GM23338 (cell line): ENCODE data around the gene BUB1B. TPM values are rescaled to one million over a fixed set of nuclear protein-coding genes. Genes with fewer than 3 reads are reported as not detected.

Source experiments
- ATAC-seq: fragments of 200-7000 bp; cut with Tn5 transposase; 3 replicates; pipeline ENCODE4 v1.9.1; 2020
- DNase-seq: peaks from one replicate; pipeline ENCODE4 v3.0.0-alpha.2; 2015; ENCODE audit warnings: low spot score
- H2AFZ ChIP-seq: fragments of 200-600 bp; sonication (generic); 2 replicates; pipeline ENCODE4 v1.8.0; 2016; ENCODE audit warnings: antibody characterized with exemption, mild to moderate bottlenecking, moderate library complexity
- H3F3A ChIP-seq: fragments of 200-600 bp; sonication (generic); replicated peaks from 2 replicates; pipeline ENCODE4 v1.8.0; 2017; ENCODE audit warnings: antibody characterized with exemption, mixed run types, low read depth
- H3K27ac ChIP-seq: fragments of 200-600 bp; sonication (generic); 2 replicates; pipeline ENCODE4 v1.6.1; 2016; ENCODE audit warnings: low read depth
- H3K27me3 ChIP-seq: fragments of 200-600 bp; sonication (generic); 2 replicates; pipeline ENCODE4 v1.8.0; 2016; ENCODE audit warnings: mild to moderate bottlenecking, mixed run types, moderate library complexity; ENCODE audit not compliant: insufficient read depth
- H3K36me3 ChIP-seq: fragments of 200-600 bp; sonication (generic); 2 replicates; pipeline ENCODE4 v1.8.0; 2016; ENCODE audit warnings: mild to moderate bottlenecking; ENCODE audit not compliant: insufficient read depth
- H3K4me1 ChIP-seq: fragments of 200-600 bp; sonication (generic); 2 replicates; pipeline ENCODE4 v1.8.0; 2016; ENCODE audit warnings: mild to moderate bottlenecking, moderate library complexity; ENCODE audit not compliant: insufficient read depth
- H3K4me2 ChIP-seq: fragments of 200-600 bp; sonication (generic); 2 replicates; pipeline ENCODE4 v1.7.1; 2017; ENCODE audit warnings: mixed run types
- H3K4me3 ChIP-seq: fragments of 200-600 bp; sonication (generic); 2 replicates; pipeline ENCODE4 v1.6.1; 2016; ENCODE audit warnings: mixed run types
- H3K79me2 ChIP-seq: fragments of 200-600 bp; sonication (generic); replicated peaks from 2 replicates; pipeline ENCODE4 v1.8.0; 2017; ENCODE audit warnings: mild to moderate bottlenecking; ENCODE audit not compliant: insufficient read depth
- H3K9me2 ChIP-seq: fragments of 200-600 bp; sonication (generic); 2 replicates; pipeline ENCODE4 v1.8.0; 2017; ENCODE audit not compliant: insufficient read depth
- H4K20me1 ChIP-seq: fragments of 200-600 bp; sonication (generic); replicated peaks from 2 replicates; pipeline ENCODE4 v1.8.0; 2017; ENCODE audit warnings: mild to moderate bottlenecking; ENCODE audit not compliant: insufficient read depth
- H3K27ac Mint-ChIP-seq: 2 replicates; pipeline ENCODE4 v1.8.0; 2020; ENCODE audit warnings: inconsistent platforms, mild to moderate bottlenecking, moderate library complexity, mixed read lengths
- H3K27me3 Mint-ChIP-seq: 3 replicates; pipeline ENCODE4 v1.8.0; 2022; ENCODE audit warnings: low read depth, mild to moderate bottlenecking, moderate library complexity, mixed read lengths, inconsistent platforms; ENCODE audit not compliant: insufficient read depth, poor library complexity
- H3K36me3 Mint-ChIP-seq: 3 replicates; pipeline ENCODE4 v1.8.0; 2021; ENCODE audit warnings: low read depth, mild to moderate bottlenecking, inconsistent platforms, moderate library complexity, mixed read lengths
- H3K4me1 Mint-ChIP-seq: 3 replicates; pipeline ENCODE4 v1.8.0; 2020; ENCODE audit warnings: mild to moderate bottlenecking, inconsistent platforms, mixed read lengths
- H3K4me3 Mint-ChIP-seq: 3 replicates; pipeline ENCODE4 v1.8.0; 2021; ENCODE audit warnings: moderate library complexity, mild to moderate bottlenecking, inconsistent platforms, mixed read lengths
- H3K9me3 Mint-ChIP-seq: 3 replicates; pipeline ENCODE4 v1.8.0; 2020; ENCODE audit warnings: moderate library complexity, mild to moderate bottlenecking, inconsistent platforms, mixed read lengths
- CREB1 ChIP-seq: fragments of 250-450 bp; sonication (Bioruptor Pico); IDR thresholded peaks from 2 replicates; pipeline ENCODE4 v1.5.0; 2020; ENCODE audit warnings: low read depth, mild to moderate bottlenecking, moderate library complexity
- CTCF ChIP-seq, 2 experiments: fragments of 200-600 bp in 1 of 2; sonication (generic) in 1 of 2; conservative IDR thresholded peaks; 2 replicates each; pipeline versions ENCODE4 v1.5.1 to v1.6.1; 2016 to 2017; ENCODE audit warnings: antibody characterized with exemption in 2 of 2, low read depth in 2 of 2, mild to moderate bottlenecking in 2 of 2, moderate library complexity in 1 of 2
- ETS1 ChIP-seq: IDR thresholded peaks from 2 replicates; pipeline ENCODE4 v1.6.1; 2016; ENCODE audit warnings: antibody characterized with exemption
- EZH2 ChIP-seq: fragments of 200-600 bp; sonication (generic); IDR thresholded peaks from one replicate; pipeline ENCODE4 v1.8.0; 2017; ENCODE audit warnings: antibody characterized with exemption, mild to moderate bottlenecking, low read depth; ENCODE audit not compliant: unreplicated experiment
- EZH2phosphoT487 ChIP-seq: fragments of 200-600 bp; sonication (generic); IDR thresholded peaks from one replicate; pipeline ENCODE4 v1.8.1; 2018; ENCODE audit warnings: antibody characterized with exemption; ENCODE audit not compliant: unreplicated experiment
- JUNB ChIP-seq: IDR thresholded peaks from one replicate; pipeline ENCODE4 v1.6.1; 2016; ENCODE audit warnings: antibody characterized with exemption; ENCODE audit not compliant: unreplicated experiment
- NANOG ChIP-seq: IDR thresholded peaks from 2 replicates; pipeline ENCODE4 v1.6.1; 2016; ENCODE audit warnings: antibody characterized with exemption, borderline replicate concordance
- POLR2AphosphoS5 ChIP-seq: IDR thresholded peaks from 2 replicates; pipeline ENCODE4 v1.6.1; 2016; ENCODE audit warnings: antibody characterized with exemption, low read depth
- REST ChIP-seq: IDR thresholded peaks from one replicate; pipeline ENCODE4 v1.6.1; 2018; ENCODE audit warnings: antibody characterized with exemption; ENCODE audit not compliant: unreplicated experiment
- STAT1 ChIP-seq: IDR thresholded peaks from one replicate; pipeline ENCODE4 v1.6.1; 2016; ENCODE audit warnings: antibody characterized with exemption; ENCODE audit not compliant: unreplicated experiment
- ZNF114 ChIP-seq: fragments of 250-450 bp; sonication (Bioruptor Pico); IDR thresholded peaks from 2 replicates; pipeline ENCODE4 v1.5.0; 2020; ENCODE audit warnings: mild to moderate bottlenecking, moderate library complexity
- ZNF331 ChIP-seq: fragments of 250-450 bp; sonication (Bioruptor Pico); IDR thresholded peaks from 2 replicates; pipeline ENCODE4 v1.5.0; 2020; ENCODE audit warnings: low read depth, mild to moderate bottlenecking, moderate library complexity
- ZNF462 ChIP-seq: fragments of 250-450 bp; sonication (Bioruptor Pico); IDR thresholded peaks from 2 replicates; pipeline ENCODE4 v1.5.0; 2020; ENCODE audit warnings: mild to moderate bottlenecking, moderate library complexity
- polyA plus RNA-seq: library from polyadenylated mRNA; unstranded; fragments of >200 nt; fragmentation: Nextera tagmentation; extraction: Ambion mirVana; gene quantifications from 2 replicates; pipeline ENCODE4 v1.2.1, GENCODE V29; 2016
- total RNA-seq: library from RNA; depleted of rRNA; stranded (reverse); fragments of >200 nt; shearing (Covaris generic); gene quantifications from 2 replicates; pipeline ENCODE4 v1.2.3, GENCODE V29; 2014

BUB1B gene
- total and polyA plus RNA-seq, 2 experiments from 2014 or later, result 77.7 to 160 TPM

GRCh38 chr15:40161693-40162391 is 973 bp downstream of the BUB1B start:
- ATAC-seq (no peak), DNase-seq (peak; percentile 12)
- H3K4me1 Mint-ChIP-seq, result peaks cover 20% of the 10 kb centered on the region
- H3K27ac Mint-ChIP-seq, result no peak overlapping the region
- peaks cover 36% of the 10 kb centered on the region for H3K36me3 Mint-ChIP-seq
- no peak for TF ChIP-seq POLR2AphosphoS5
- no peak for TF ChIP-seq ZNF462 (CRISPR knock-in tag)
- no peak for TF ChIP-seq EZH2phosphoT487
- no peak for TF ChIP-seq EZH2
- no peak for TF ChIP-seq REST
- TF ChIP-seq ETS1, result no peak
- TF ChIP-seq ZNF331 (CRISPR knock-in tag), result no peak
- TF ChIP-seq JUNB, result no peak
- TF ChIP-seq ZNF114 (CRISPR knock-in tag), result no peak
- TF ChIP-seq CTCF (conservative IDR thresholded peaks at IDR 0.05; ENCODE audit: low read depth in 2 of 2), result no peak
- no peak for TF ChIP-seq STAT1
- TF ChIP-seq NANOG, result no peak
- TF ChIP-seq CREB1 (CRISPR knock-in tag), result no peak
- peaks cover 26% of the 10 kb centered on the region for H3K4me1 ChIP-seq
- H3K9me2 ChIP-seq, result peaks cover 11% of the 10 kb centered on the region; the same call in 1 of the 2 replicates
- H3K27ac ChIP-seq, result peak overlapping the region; percentile 84
- H3K9me3 Mint-ChIP-seq, result no peaks in the 10 kb centered on the region
- peaks cover 13% of the 10 kb centered on the region; the same call in 1 of the 2 replicates for H3F3A ChIP-seq
- peak overlapping the region; percentile 98 for H3K4me2 ChIP-seq
- no peak overlapping the region for H2AFZ ChIP-seq
- peaks cover 59% of the 10 kb centered on the region for H3K79me2 ChIP-seq
- peak overlapping the region; percentile 79 for H3K4me3 ChIP-seq
- no peaks in the 10 kb centered on the region for H3K27me3 ChIP-seq
- peaks cover 32% of the 10 kb centered on the region for H4K20me1 ChIP-seq
- H3K36me3 ChIP-seq, result peaks cover 23% of the 10 kb centered on the region
- H3K27me3 Mint-ChIP-seq, result no peaks in the 10 kb centered on the region
- H3K4me3 Mint-ChIP-seq, result no peak overlapping the region
